Astrocyte (in vitro differentiated cells and primary cell): ENCODE results near the gene TBPL2.

Experiments
- EZH2 ChIP-seq: IDR thresholded peaks from 2 replicates; pipeline ENCODE4 v1.6.1; 2012; ENCODE audit warnings: mild to moderate bottlenecking, low read length, inconsistent platforms; ENCODE audit not compliant: insufficient read depth
- TF ChIP-seq, protein P1 (sequence below): IDR thresholded peaks from 2 replicates; pipeline ENCODE4 v1.5.1; 2011; ENCODE audit warnings: low read depth, mild to moderate bottlenecking, inconsistent platforms, low read length, moderate library complexity; ENCODE audit not compliant: insufficient read depth

DNA sequence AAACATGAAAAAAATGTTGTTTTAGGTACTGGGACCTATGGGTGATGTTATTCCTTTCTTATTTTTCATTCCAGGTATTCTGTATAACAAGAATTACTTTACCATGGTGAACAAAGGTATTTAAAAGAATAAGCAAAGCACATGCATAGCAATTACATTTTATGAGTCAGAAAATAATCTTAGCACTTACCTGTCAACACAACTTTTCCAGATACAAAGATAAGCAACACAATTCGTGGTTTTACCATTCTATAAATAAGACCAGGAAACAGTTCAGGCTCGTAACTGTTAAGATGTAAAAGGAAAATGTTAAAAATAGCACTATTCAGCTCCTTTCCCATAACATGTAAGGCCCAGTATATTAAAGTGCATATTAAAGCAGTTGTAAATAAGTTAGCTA, 16.4 kb downstream of the TBPL2 start:
- TF ChIP-seq, protein P1, sequence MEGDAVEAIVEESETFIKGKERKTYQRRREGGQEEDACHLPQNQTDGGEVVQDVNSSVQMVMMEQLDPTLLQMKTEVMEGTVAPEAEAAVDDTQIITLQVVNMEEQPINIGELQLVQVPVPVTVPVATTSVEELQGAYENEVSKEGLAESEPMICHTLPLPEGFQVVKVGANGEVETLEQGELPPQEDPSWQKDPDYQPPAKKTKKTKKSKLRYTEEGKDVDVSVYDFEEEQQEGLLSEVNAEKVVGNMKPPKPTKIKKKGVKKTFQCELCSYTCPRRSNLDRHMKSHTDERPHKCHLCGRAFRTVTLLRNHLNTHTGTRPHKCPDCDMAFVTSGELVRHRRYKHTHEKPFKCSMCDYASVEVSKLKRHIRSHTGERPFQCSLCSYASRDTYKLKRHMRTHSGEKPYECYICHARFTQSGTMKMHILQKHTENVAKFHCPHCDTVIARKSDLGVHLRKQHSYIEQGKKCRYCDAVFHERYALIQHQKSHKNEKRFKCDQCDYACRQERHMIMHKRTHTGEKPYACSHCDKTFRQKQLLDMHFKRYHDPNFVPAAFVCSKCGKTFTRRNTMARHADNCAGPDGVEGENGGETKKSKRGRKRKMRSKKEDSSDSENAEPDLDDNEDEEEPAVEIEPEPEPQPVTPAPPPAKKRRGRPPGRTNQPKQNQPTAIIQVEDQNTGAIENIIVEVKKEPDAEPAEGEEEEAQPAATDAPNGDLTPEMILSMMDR: no peak
- no peak for TF ChIP-seq EZH2
